ENCODE data around the gene TCF3. TPM values are rescaled to one million over a fixed set of nuclear protein-coding genes. Genes with fewer than 3 reads are reported as not detected.

The TCF3 gene
- polyA plus RNA-seq, 1 donor (not counting 4 experiments of a cell fraction or from before 2014, with no cell fraction given), result 40.0 TPM

- Histone ChIP-seq H4K20me1 (ENCODE audit: control insufficient read depth, extremely low read depth, insufficient read depth, low read length) (no peaks in the 10 kb centered on the region), H3K27me3 (ENCODE audit: control insufficient read depth, extremely low read depth, insufficient read depth, low read length) (no peaks in the 10 kb centered on the region), H3K4me1 (ENCODE audit: control insufficient read depth, extremely low read depth, insufficient read depth, low read length) (peaks cover 4% of the 10 kb centered on the region), H3K36me3 (ENCODE audit: control insufficient read depth in 2 of 2, extremely low read depth in 1 of 2, insufficient read depth in 2 of 2, low read length in 2 of 2) (peaks cover 12 to 14% of the 10 kb centered on the region in 2 experiments), H3K4me3 (ENCODE audit: control insufficient read depth in 2 of 3, extremely low read depth in 1 of 3, insufficient read depth in 2 of 3, low read depth in 1 of 3, low read length in 3 of 3) (peak overlapping the region; percentile 60 to 77 (median 75)), H2AFZ (ENCODE audit: control insufficient read depth, low read length) (no peak overlapping the region), H3K79me2 (ENCODE audit: control insufficient read depth, insufficient read depth, low read length) (peaks cover 32% of the 10 kb centered on the region), H3K9me1 (ENCODE audit: control insufficient read depth, extremely low read depth, insufficient read depth, low read length) (no peaks in the 10 kb centered on the region), H3K9me3 (ENCODE audit: control insufficient read depth, low read depth, low read length) (no peaks in the 10 kb centered on the region), H3K9ac (ENCODE audit: control insufficient read depth, extremely low read depth, insufficient read depth, low read length) (peak overlapping the region; percentile 76), H3K4me2 (ENCODE audit: control insufficient read depth, extremely low read depth, insufficient read depth, low read depth, low read length) (peak overlapping the region; percentile 79), H3K27ac (ENCODE audit: control insufficient read depth, insufficient read depth, low read length) (peak overlapping the region; percentile 43)
- FAIRE-seq, result no peak
- TF ChIP-seq EZH2 (IDR thresholded peaks at IDR 0.05; ENCODE audit: low read length) (no peak), CTCF (optimal IDR thresholded peaks at IDR 0.05 in 1 of 3, IDR thresholded peaks at IDR 0.05 in 1 of 3, conservative IDR thresholded peaks at IDR 0.05 in 1 of 3; ENCODE audit: extremely low read depth in 1 of 3, insufficient read depth in 2 of 3, low read length in 3 of 3) (no peak)
- DNase-seq (ENCODE audit: low read depth, low spot score), result no peak
- dilution Hi-C loops (cut with MboI; ENCODE audit: extremely low pct_ligation_motif_present, low sequenced_read_pairs), result no loop called here
Observed at GRCh38 chr19:1651568-1652291, 685 bp downstream of the TCF3 start.

- DNase-seq (ENCODE audit: low read depth, low spot score) (no peak), FAIRE-seq (no peak)
- Histone ChIP-seq H3K27me3 (ENCODE audit: control insufficient read depth, extremely low read depth, insufficient read depth, low read length) (no peaks in the 10 kb centered on the region), H3K9me3 (ENCODE audit: control insufficient read depth, low read depth, low read length) (no peaks in the 10 kb centered on the region), H3K9ac (ENCODE audit: control insufficient read depth, extremely low read depth, insufficient read depth, low read length) (peak overlapping the region; percentile 76), H3K36me3 (ENCODE audit: control insufficient read depth in 2 of 2, extremely low read depth in 1 of 2, insufficient read depth in 2 of 2, low read length in 2 of 2) (peaks cover 12 to 20% of the 10 kb centered on the region in 2 experiments), H4K20me1 (ENCODE audit: control insufficient read depth, extremely low read depth, insufficient read depth, low read length) (no peaks in the 10 kb centered on the region), H3K27ac (ENCODE audit: control insufficient read depth, insufficient read depth, low read length) (peak overlapping the region; percentile 43), H3K79me2 (ENCODE audit: control insufficient read depth, insufficient read depth, low read length) (peaks cover 34% of the 10 kb centered on the region), H3K4me2 (ENCODE audit: control insufficient read depth, extremely low read depth, insufficient read depth, low read depth, low read length) (peak overlapping the region; percentile 79), H2AFZ (ENCODE audit: control insufficient read depth, low read length) (no peak overlapping the region), H3K4me3 (ENCODE audit: control insufficient read depth in 2 of 3, extremely low read depth in 1 of 3, insufficient read depth in 2 of 3, low read depth in 1 of 3, low read length in 3 of 3) (peak overlapping the region; percentile 60 to 77 (median 75)), H3K9me1 (ENCODE audit: control insufficient read depth, extremely low read depth, insufficient read depth, low read length) (no peaks in the 10 kb centered on the region), H3K4me1 (ENCODE audit: control insufficient read depth, extremely low read depth, insufficient read depth, low read length) (peaks cover 4% of the 10 kb centered on the region)
- TF ChIP-seq EZH2 (IDR thresholded peaks at IDR 0.05; ENCODE audit: low read length) (no peak), CTCF (optimal IDR thresholded peaks at IDR 0.05 in 1 of 3, IDR thresholded peaks at IDR 0.05 in 1 of 3, conservative IDR thresholded peaks at IDR 0.05 in 1 of 3; ENCODE audit: extremely low read depth in 1 of 3, insufficient read depth in 2 of 3, low read length in 3 of 3) (no peak)
- dilution Hi-C loops (cut with MboI; ENCODE audit: extremely low pct_ligation_motif_present, low sequenced_read_pairs), result no loop called here
Observed at GRCh38 chr19:1650650-1651567, 1.5 kb downstream of the TCF3 start.

Measured in keratinocyte (primary cell).